IMR-90 (cell line): ENCODE results near the gene SLC35F3. TPM values are rescaled to one million over a fixed set of nuclear protein-coding genes. Genes with fewer than 3 reads are reported as not detected.

ENCODE experiments used
- ATAC-seq: fragments of 200-7000 bp; cut with Tn5 transposase; 2 replicates; pipeline ENCODE4 v1.9.1; 2020; ENCODE audit warnings: low read depth, mild to moderate bottlenecking, moderate library complexity
- BruUV-seq: library from RNA; stranded (reverse); fragments of 400-500 nt; replicated peaks from 2 replicates; lab custom pipeline; 2021; lab: Mats Ljungman, UMichigan
- CTCF ChIA-PET: fragments of 300-600 bp; formaldehyde crosslinking; extraction: SDS; loops from one replicate; lab custom pipeline; 2021; ENCODE audit warnings: antibody characterized with exemption; lab: Yijun Ruan, JAX
- POLR2A ChIA-PET: fragments of 300-600 bp; sonication (Branson Sonifier 250); formaldehyde crosslinking; loops from one replicate; lab custom pipeline; 2022; ENCODE audit warnings: antibody characterized with exemption; ENCODE audit not compliant: unreplicated experiment; lab: Charles Lee
- DNase-seq: peaks from one replicate; pipeline ENCODE4 v3.0.0; 2013
- H2AFZ ChIP-seq: replicated peaks from 2 replicates; pipeline ENCODE3; 2013; ENCODE audit warnings: low read length, mild to moderate bottlenecking; ENCODE audit not compliant: poor library complexity
- H2AK5ac ChIP-seq: 2 replicates; pipeline ENCODE4 v1.6.1; 2013; ENCODE audit warnings: low read depth, low read length, inconsistent platforms
- H2AK9ac ChIP-seq: replicated peaks from 2 replicates; pipeline ENCODE3; 2013; ENCODE audit warnings: mild to moderate bottlenecking, low read depth, low read length, moderate library complexity; ENCODE audit not compliant: poor library complexity
- H2BK120ac ChIP-seq: 2 replicates; pipeline ENCODE4 v1.6.1; 2013; ENCODE audit warnings: low read depth, low read length, inconsistent platforms
- H2BK15ac ChIP-seq: 3 replicates; pipeline ENCODE4 v1.6.1; 2013; ENCODE audit warnings: low read depth, low read length, inconsistent platforms
- H2BK20ac ChIP-seq: 2 replicates; pipeline ENCODE4 v1.6.1; 2013; ENCODE audit warnings: low read depth, mild to moderate bottlenecking, inconsistent platforms, low read length, moderate library complexity
- H2BK5ac ChIP-seq: 2 replicates; pipeline ENCODE4 v1.6.1; 2013; ENCODE audit warnings: mild to moderate bottlenecking, low read depth, low read length, inconsistent platforms; ENCODE audit not compliant: poor library complexity, severe bottlenecking
- H3K14ac ChIP-seq: replicated peaks from 2 replicates; pipeline ENCODE4 v1.6.1; 2013; ENCODE audit warnings: low read depth, low read length, inconsistent platforms
- H3K18ac ChIP-seq: 2 replicates; pipeline ENCODE4 v1.6.1; 2013; ENCODE audit warnings: low read depth, low read length, control low read depth
- H3K23ac ChIP-seq: 2 replicates; pipeline ENCODE4 v1.6.1; 2013; ENCODE audit warnings: low read depth, low read length, inconsistent platforms
- H3K27ac ChIP-seq: 2 replicates; pipeline ENCODE4 v1.5.1; 2013; ENCODE audit warnings: mild to moderate bottlenecking, control low read depth, low read length; ENCODE audit not compliant: insufficient read depth
- H3K27me3 ChIP-seq: 2 replicates; pipeline ENCODE4 v1.6.1; 2013; ENCODE audit warnings: low read length; ENCODE audit not compliant: control insufficient read depth, insufficient read depth
- H3K36me3 ChIP-seq: 2 replicates; pipeline ENCODE4 v1.6.1; 2013; ENCODE audit warnings: low read length, mixed read lengths; ENCODE audit not compliant: control insufficient read depth, insufficient read depth
- H3K4ac ChIP-seq: 2 replicates; pipeline ENCODE4 v1.6.1; 2013; ENCODE audit warnings: low read depth, low read length, inconsistent platforms
- H3K4me1 ChIP-seq: 2 replicates; pipeline ENCODE4 v1.6.1; 2013; ENCODE audit warnings: low read length, mixed read lengths; ENCODE audit not compliant: control insufficient read depth, insufficient read depth
- H3K4me2 ChIP-seq: 2 replicates; pipeline ENCODE4 v1.6.1; 2013; ENCODE audit warnings: low read depth, mild to moderate bottlenecking, control low read depth, low read length, moderate library complexity
- H3K4me3 ChIP-seq: 2 replicates; pipeline ENCODE4 v1.5.1; 2013; ENCODE audit warnings: low read depth, mild to moderate bottlenecking, control low read depth, low read length, moderate library complexity; ENCODE audit not compliant: insufficient read depth
- H3K56ac ChIP-seq: 2 replicates; pipeline ENCODE4 v1.6.1; 2013; ENCODE audit warnings: low read length, inconsistent platforms; ENCODE audit not compliant: insufficient read depth; ENCODE audit errors: extremely low read depth
- H3K79me1 ChIP-seq, 2 experiments: 2 replicates each; pipeline ENCODE4 v1.6.1; 2013; ENCODE audit warnings: low read length in 2 of 2, inconsistent platforms in 1 of 2, low read depth in 1 of 2
- H3K9ac ChIP-seq: 2 replicates; pipeline ENCODE4 v1.6.1; 2013; ENCODE audit warnings: low read depth, low read length, control low read depth
- H3K9me1 ChIP-seq: 2 replicates; pipeline ENCODE4 v1.6.1; 2013; ENCODE audit warnings: low read length, inconsistent platforms; ENCODE audit not compliant: insufficient read depth
- H3K9me3 ChIP-seq: 2 replicates; pipeline ENCODE4 v1.6.1; 2013; ENCODE audit warnings: low read length; ENCODE audit not compliant: control insufficient read depth, insufficient read depth
- H4K20me1 ChIP-seq: 2 replicates; pipeline ENCODE4 v1.6.1; 2013; ENCODE audit warnings: low read length, inconsistent platforms; ENCODE audit not compliant: insufficient read depth
- H4K5ac ChIP-seq: 2 replicates; pipeline ENCODE4 v1.6.1; 2013; ENCODE audit warnings: mild to moderate bottlenecking, low read depth, low read length, control low read depth
- H4K8ac ChIP-seq, 2 experiments: 2 replicates each; pipeline ENCODE4 v1.6.1; 2013; ENCODE audit warnings: low read depth in 2 of 2, low read length in 2 of 2, control low read depth in 1 of 2, inconsistent platforms in 1 of 2
- H4K91ac ChIP-seq: 2 replicates; pipeline ENCODE4 v1.6.1; 2013; ENCODE audit warnings: low read depth, low read length, inconsistent platforms; ENCODE audit not compliant: insufficient read depth
- NFE2L2 ChIP-seq: fragments of 150-350 bp; IDR thresholded peaks from 2 replicates; pipeline ENCODE4 v1.6.1; 2016; ENCODE audit warnings: low read depth, mild to moderate bottlenecking, low read length
- RFX5 ChIP-seq: IDR thresholded peaks from 2 replicates; pipeline ENCODE4 v1.8.0; 2012; ENCODE audit warnings: low read depth, mild to moderate bottlenecking, low read length, moderate library complexity
- WGBS, 2 experiments: methylation state at CpG; one replicate each; pipeline versions ENCODE4 v1.1.5 to v1.1.7; 2013; ENCODE audit warnings: missing lambda C conversion rate in 2 of 2; ENCODE audit not compliant: insufficient read length in 1 of 2; ENCODE audit errors: extremely low coverage in 2 of 2; 5-methylcytosine and 5-hydroxymethylcytosine counted together
- dilution Hi-C: fragments of 300-500 bp; cut with HindIII; formaldehyde crosslinking; loops from one replicate; pipeline ENCODE4 v1.14.3; 2018; ENCODE audit warnings: low sequenced_read_pairs; ENCODE audit not compliant: unreplicated experiment
- in situ Hi-C: fragments of 300-500 bp; cut with MboI; formaldehyde crosslinking; loops from 3 replicates; pipeline ENCODE4 v1.14.3; 2019; ENCODE audit warnings: low sequenced_read_pairs, inconsistent platforms, mixed read lengths
- intact Hi-C: fragments of 100-400 bp; cut with micrococcal nuclease; formaldehyde crosslinking; loops from 2 replicates; pipeline ENCODE4 v1.10.0; 2022
- polyA plus RNA-seq, 3 experiments: library from polyadenylated mRNA; depleted of rRNA; stranded (reverse); fragments of >200 nt; gene quantifications; 2 replicates each; pipeline ENCODE4 v1.2.3, GENCODE V29; 2012; ENCODE audit warnings: low replicate concordance in 1 of 3
- total RNA-seq: library from RNA; depleted of rRNA; stranded (reverse); fragments of >200 nt; gene quantifications from 2 replicates; pipeline ENCODE4 v1.2.3, GENCODE V29; 2012
- TF ChIP-seq, protein P1 (sequence below): fragments of 150-350 bp; IDR thresholded peaks from 2 replicates; pipeline ENCODE4 v1.6.1; 2016; ENCODE audit warnings: low read depth, mild to moderate bottlenecking, low read length, moderate library complexity, borderline replicate concordance

Gene SLC35F3
- total and polyA plus RNA-seq, 2 of the 4 experiments (the other 2 are of a cell fraction), result under 0.01 to 0.17 TPM

DNA sequence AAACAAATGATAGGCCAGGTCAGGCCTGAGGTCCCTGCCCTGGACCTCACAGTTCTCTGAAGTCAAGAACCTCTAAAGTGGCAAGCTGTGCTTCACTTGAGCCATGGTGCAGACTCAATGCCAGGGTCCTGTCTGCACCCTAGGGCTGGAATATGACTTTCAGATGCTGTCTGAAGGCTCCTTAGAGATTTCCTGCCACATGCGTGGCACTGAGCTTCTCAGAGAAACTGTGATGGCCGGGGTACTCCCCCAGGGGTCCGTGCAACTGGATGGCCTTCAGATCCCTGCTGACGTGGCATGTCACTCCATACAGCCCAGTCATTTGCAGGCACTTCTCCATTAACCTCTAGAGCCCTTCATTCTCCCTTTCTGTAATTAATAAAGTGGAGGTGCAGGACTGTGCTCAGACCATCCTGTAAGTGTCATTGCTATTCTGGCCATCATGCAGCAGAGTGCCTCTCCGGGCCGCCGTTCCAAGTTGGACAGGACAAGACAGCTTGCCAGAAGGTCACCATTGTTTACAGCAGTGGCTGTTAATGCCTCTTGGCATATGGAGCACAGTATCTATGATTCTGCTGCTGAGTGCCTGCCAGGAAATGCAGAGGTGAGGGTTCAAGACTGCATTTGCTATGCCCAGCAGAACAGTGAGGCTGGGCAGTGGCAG, 263.7 kb downstream of the SLC35F3 start:
- H2AFZ ChIP-seq, result no peak overlapping the region
- ATAC-seq (no peak), DNase-seq (no peak)
- ChIA-PET POLR2A (no interaction called here), CTCF (interaction anchor here (0.7 to 1.3 kb wide), 2 partner anchors 10 to 40 kb away, joined by 3 read pairs; no protein-coding TSS in a partner anchor)
- H3K4me2 ChIP-seq, result no peak overlapping the region
- H3K27me3 ChIP-seq, result peaks cover 2% of the 10 kb centered on the region; the same call in 1 of the 2 replicates
- no peaks in the 10 kb centered on the region for H3K9me3 ChIP-seq
- no peak overlapping the region for H4K5ac ChIP-seq
- H3K18ac ChIP-seq, result no peak overlapping the region
- in situ Hi-C loops (no loop called here), intact Hi-C loops (no loop called here), dilution Hi-C loops (no loop called here)
- BruUV-seq, result no TSS peak
- no peak overlapping the region for H3K4me3 ChIP-seq
- H3K9me1 ChIP-seq, result no peaks in the 10 kb centered on the region
- no peak overlapping the region for H2BK15ac ChIP-seq
- H3K14ac ChIP-seq, result no peak overlapping the region
- H4K91ac ChIP-seq, result no peak overlapping the region
- H3K56ac ChIP-seq, result no peak overlapping the region
- no peak overlapping the region for H2BK120ac ChIP-seq
- H3K9ac ChIP-seq, result no peak overlapping the region
- no peak overlapping the region for H2AK9ac ChIP-seq
- H3K4me1 ChIP-seq, result no peaks in the 10 kb centered on the region
- H3K79me1 ChIP-seq, result no peaks in the 10 kb centered on the region
- H4K20me1 ChIP-seq, result no peaks in the 10 kb centered on the region
- no peak overlapping the region for H2AK5ac ChIP-seq
- no peak overlapping the region for H4K8ac ChIP-seq
- TF ChIP-seq NFE2L2 (no peak), RFX5 (no peak)
- TF ChIP-seq, protein P1, sequence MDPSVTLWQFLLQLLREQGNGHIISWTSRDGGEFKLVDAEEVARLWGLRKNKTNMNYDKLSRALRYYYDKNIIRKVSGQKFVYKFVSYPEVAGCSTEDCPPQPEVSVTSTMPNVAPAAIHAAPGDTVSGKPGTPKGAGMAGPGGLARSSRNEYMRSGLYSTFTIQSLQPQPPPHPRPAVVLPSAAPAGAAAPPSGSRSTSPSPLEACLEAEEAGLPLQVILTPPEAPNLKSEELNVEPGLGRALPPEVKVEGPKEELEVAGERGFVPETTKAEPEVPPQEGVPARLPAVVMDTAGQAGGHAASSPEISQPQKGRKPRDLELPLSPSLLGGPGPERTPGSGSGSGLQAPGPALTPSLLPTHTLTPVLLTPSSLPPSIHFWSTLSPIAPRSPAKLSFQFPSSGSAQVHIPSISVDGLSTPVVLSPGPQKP, result no peak
- H2BK20ac ChIP-seq, result no peak overlapping the region
- 0% methylated on average over 1 of the region's 7 CpGs; no CpG with 5 or more reads in 1 of the 2 experiments for WGBS, 2 experiments
- no peak overlapping the region for H3K23ac ChIP-seq
- no peak overlapping the region for H3K4ac ChIP-seq
- H3K36me3 ChIP-seq, result no peaks in the 10 kb centered on the region
- no peak overlapping the region for H2BK5ac ChIP-seq
- no peak overlapping the region for H3K27ac ChIP-seq
